Left lung (tissue), 14 donors: ENCODE data around the gene PARD6A. TPM values are rescaled to one million over a fixed set of nuclear protein-coding genes. Genes with fewer than 3 reads are reported as not detected.

Experiments
- ATAC-seq: fragments of 200-7000 bp; cut with Tn5 transposase; one replicate; pipeline ENCODE4 v1.9.1; 2020; ENCODE audit warnings: moderate library complexity
- DNase-seq, 4 donors: peaks; one replicate each; pipeline ENCODE4 v3.0.0-alpha.2; 2013 to 2020
- H3K27ac ChIP-seq, 2 donors: fragments of 200-600 bp; sonication (generic) in 1 of 2; one replicate each; pipeline versions ENCODE4 v1.5.0 to v1.8.0; 2020 to 2021
- H3K27me3 ChIP-seq, 2 donors: fragments of 200-600 bp; sonication (generic) in 1 of 2; one replicate each; pipeline versions ENCODE4 v1.5.0 to v1.8.0; 2020 to 2021
- H3K36me3 ChIP-seq, 2 donors: fragments of 200-600 bp; sonication (generic) in 1 of 2; one replicate each; pipeline versions ENCODE4 v1.5.0 to v1.8.0; 2020 to 2021
- H3K4me1 ChIP-seq, 2 donors: fragments of 200-600 bp; one replicate each; pipeline ENCODE4 v1.8.0; 2021
- H3K4me3 ChIP-seq, 2 donors: fragments of 200-600 bp; sonication (generic) in 1 of 2; one replicate each; pipeline versions ENCODE4 v1.5.0 to v1.8.0; 2020 to 2021; ENCODE audit warnings: mild to moderate bottlenecking in 1 of 2
- H3K9me3 ChIP-seq, 2 donors: fragments of 200-600 bp; sonication (generic) in 1 of 2; one replicate each; pipeline versions ENCODE4 v1.5.0 to v1.8.0; 2020 to 2021
- intact Hi-C, 2 donors: fragments of 100-400 bp; cut with DNase I; formaldehyde crosslinking; loops; one replicate each; pipeline versions ENCODE4 v1.11.2 to v1.14.2; 2022
- long read RNA-seq, 12 donors: library from polyadenylated mRNA in 2 of 12; unstranded in 2 of 12; transcript quantifications; one replicate each; pipeline ENCODE4 v2.0.0 and lab custom pipeline, GENCODE V29; 2019 to 2026
- polyA plus RNA-seq, 6 donors: library from polyadenylated mRNA; unstranded; fragments of 120-200 nt; gene quantifications; one replicate each; pipeline ENCODE4 v1.2.1, GENCODE V29; 2013; ENCODE audit not compliant: insufficient read length in 6 of 6
- total RNA-seq, 2 donors: library from RNA; stranded (reverse); fragmentation: NEBNext Ultra II Directional; extraction: Animal tissue kit (Norgen Biotek cat#: 25700); gene quantifications; one replicate each; pipeline ENCODE4 v1.2.1, GENCODE V29; 2021
- TF ChIP-seq, protein P1 (sequence below), 2 donors: fragments of 200-600 bp; sonication (generic) in 1 of 2; IDR thresholded peaks; one replicate each; pipeline versions ENCODE4 v1.5.0 to v1.8.0; 2021; ENCODE audit warnings: antibody characterized with exemption in 2 of 2
- donor health status: DM: no; HTN: yes; CAD: no.
- donor health status: DM: no; HTN: no; CAD: no.

Gene PARD6A, protein sequence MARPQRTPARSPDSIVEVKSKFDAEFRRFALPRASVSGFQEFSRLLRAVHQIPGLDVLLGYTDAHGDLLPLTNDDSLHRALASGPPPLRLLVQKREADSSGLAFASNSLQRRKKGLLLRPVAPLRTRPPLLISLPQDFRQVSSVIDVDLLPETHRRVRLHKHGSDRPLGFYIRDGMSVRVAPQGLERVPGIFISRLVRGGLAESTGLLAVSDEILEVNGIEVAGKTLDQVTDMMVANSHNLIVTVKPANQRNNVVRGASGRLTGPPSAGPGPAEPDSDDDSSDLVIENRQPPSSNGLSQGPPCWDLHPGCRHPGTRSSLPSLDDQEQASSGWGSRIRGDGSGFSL
- total RNA-seq (1 to 10 TPM; 3.8 to 4.1 TPM), polyA plus RNA-seq (1 to 10 TPM; 1.4 to 2.4 (median 1.6) TPM)
- long read RNA-seq, donor 1, partial matches to known transcripts: 0 of 4 reads
- long read RNA-seq, donor 1, other reads (novel, unspliced or antisense): 0 of 4 reads
- long read RNA-seq, donor 2, partial matches to known transcripts: 0 of 2 reads
- long read RNA-seq, donor 2, other reads (novel, unspliced or antisense): 0 of 2 reads
- long read RNA-seq, donor 3: 0 reads
- long read RNA-seq, donor 4, partial matches to known transcripts: 0 of 5 reads
- long read RNA-seq, donor 4, other reads (novel, unspliced or antisense): 0 of 5 reads
- long read RNA-seq, donor 5, partial matches to known transcripts: 0 of 1 reads
- long read RNA-seq, donor 5, other reads (novel, unspliced or antisense): 0 of 1 reads
- long read RNA-seq, donor 6, partial matches to known transcripts: 0 of 1 reads
- long read RNA-seq, donor 6, other reads (novel, unspliced or antisense): 0 of 1 reads
- long read RNA-seq, donor 7, partial matches to known transcripts: 0 of 1 reads
- long read RNA-seq, donor 7, other reads (novel, unspliced or antisense): 0 of 1 reads
- long read RNA-seq, donor 8: 0 reads
- long read RNA-seq, donor 9: 0 reads
- long read RNA-seq, donor 10, transcript PARD6A-202 (3 exons, 1,260 nt): major isoform, 14 of 18 reads
- long read RNA-seq, donor 10, partial matches to known transcripts: 0 of 18 reads
- long read RNA-seq, donor 10, other reads (novel, unspliced or antisense): 1 of 18 reads
- long read RNA-seq, donor 11: 0 reads
- long read RNA-seq, donor 12, partial matches to known transcripts: 0 of 3 reads
- long read RNA-seq, donor 12, other reads (novel, unspliced or antisense): 0 of 3 reads

DNA sequence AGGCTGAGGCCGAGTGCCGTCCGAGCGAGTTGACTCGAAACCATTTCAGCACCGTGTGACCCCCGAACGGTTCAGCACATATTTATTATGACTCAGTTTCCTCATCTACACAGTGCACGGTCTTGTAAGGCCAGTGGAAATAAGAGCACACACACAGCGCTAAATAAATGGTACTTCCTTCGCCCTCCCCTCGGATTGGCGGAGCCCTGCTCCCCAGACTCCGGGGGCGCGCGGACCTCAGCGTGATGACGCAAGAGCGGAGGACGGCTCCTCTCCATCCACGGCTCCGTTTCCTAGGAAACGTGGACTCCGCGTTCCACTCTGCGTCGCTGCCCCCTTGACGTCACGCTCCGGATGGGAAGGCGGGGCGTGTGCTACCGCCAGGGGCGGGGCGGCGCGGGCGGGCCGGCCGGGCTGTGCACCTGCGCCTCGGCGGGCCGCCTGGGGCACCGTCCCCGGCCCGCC lies at the start of gene PARD6A:
PARD6A (plus strand) TSS at position 397 of the 465 bp plus-strand sequence. CDS start 79 bp downstream, outside the sequence.
- H3K27me3 ChIP-seq: peaks cover 0 to under 1% of the 10 kb centered on the region in 2 donors
- DNase-seq (peak; percentile 89 to 98 (median 98)), ATAC-seq (peak; percentile 87)
- H3K27ac ChIP-seq: peak within 1 kb of the TSS; percentile 95 to 98
- TF ChIP-seq, protein P1, sequence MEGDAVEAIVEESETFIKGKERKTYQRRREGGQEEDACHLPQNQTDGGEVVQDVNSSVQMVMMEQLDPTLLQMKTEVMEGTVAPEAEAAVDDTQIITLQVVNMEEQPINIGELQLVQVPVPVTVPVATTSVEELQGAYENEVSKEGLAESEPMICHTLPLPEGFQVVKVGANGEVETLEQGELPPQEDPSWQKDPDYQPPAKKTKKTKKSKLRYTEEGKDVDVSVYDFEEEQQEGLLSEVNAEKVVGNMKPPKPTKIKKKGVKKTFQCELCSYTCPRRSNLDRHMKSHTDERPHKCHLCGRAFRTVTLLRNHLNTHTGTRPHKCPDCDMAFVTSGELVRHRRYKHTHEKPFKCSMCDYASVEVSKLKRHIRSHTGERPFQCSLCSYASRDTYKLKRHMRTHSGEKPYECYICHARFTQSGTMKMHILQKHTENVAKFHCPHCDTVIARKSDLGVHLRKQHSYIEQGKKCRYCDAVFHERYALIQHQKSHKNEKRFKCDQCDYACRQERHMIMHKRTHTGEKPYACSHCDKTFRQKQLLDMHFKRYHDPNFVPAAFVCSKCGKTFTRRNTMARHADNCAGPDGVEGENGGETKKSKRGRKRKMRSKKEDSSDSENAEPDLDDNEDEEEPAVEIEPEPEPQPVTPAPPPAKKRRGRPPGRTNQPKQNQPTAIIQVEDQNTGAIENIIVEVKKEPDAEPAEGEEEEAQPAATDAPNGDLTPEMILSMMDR (IDR thresholded peaks at IDR 0.05): no peak
- H3K4me3 ChIP-seq: peak within 1 kb of the TSS; percentile 83 to 96
- no peaks in the 10 kb centered on the region for H3K9me3 ChIP-seq
- H3K4me1 ChIP-seq: peaks cover 13 to 25% of the 10 kb centered on the region in 2 donors
- H3K36me3 ChIP-seq: peaks cover 0 to 34% of the 10 kb centered on the region in 2 donors
- intact Hi-C loops: no loop called here

DNA sequence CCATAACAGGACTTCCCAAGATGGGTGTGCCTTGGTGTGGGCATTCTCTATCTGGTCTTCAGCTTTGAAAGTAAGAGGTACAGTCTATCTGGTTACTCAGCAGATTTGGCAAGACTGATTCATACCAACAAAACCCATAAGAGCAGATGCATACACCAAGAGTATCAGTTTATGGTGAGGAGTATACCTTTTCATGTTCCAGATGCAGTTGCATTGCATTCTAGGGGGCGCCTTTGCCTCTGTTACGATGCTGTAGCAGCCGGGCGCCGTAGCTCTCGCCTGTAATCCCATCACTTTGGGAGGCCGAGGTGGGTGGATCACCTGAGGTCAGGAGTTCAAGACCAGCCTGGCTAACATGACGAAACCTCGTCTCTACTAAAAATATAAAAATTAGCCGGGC lies 47.0 kb upstream of the PARD6A start:
- ATAC-seq (no peak), DNase-seq (no peak)
- Histone ChIP-seq H3K27me3 (no peaks in the 10 kb centered on the region), H3K36me3 (peaks cover 0 to 84% of the 10 kb centered on the region in 2 donors), H3K4me3 (no peak overlapping the region), H3K4me1 (no peaks in the 10 kb centered on the region), H3K9me3 (no peaks in the 10 kb centered on the region), H3K27ac (no peak overlapping the region)
- intact Hi-C loops: no loop called here
- TF ChIP-seq, protein P1 (IDR thresholded peaks at IDR 0.05): no peak

DNA sequence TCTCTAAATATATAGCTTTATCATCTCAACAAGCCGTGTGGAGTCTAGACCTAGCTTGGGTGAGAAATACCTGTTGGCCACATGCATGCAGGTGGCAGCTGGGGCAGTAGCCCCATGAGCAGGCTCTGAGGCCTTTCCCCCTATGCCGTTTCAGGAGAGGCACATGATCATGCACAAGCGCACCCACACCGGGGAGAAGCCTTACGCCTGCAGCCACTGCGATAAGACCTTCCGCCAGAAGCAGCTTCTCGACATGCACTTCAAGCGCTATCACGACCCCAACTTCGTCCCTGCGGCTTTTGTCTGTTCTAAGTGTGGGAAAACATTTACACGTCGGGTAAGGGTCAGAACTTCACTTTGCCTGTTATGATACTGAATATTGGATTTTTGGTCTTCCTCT lies 32.5 kb upstream of the PARD6A start:
- intact Hi-C loops: no loop called here
- Histone ChIP-seq H3K27ac (no peak overlapping the region), H3K9me3 (no peaks in the 10 kb centered on the region), H3K4me3 (no peak overlapping the region), H3K4me1 (no peaks in the 10 kb centered on the region), H3K36me3 (peaks cover 0 to 96% of the 10 kb centered on the region in 2 donors), H3K27me3 (no peaks in the 10 kb centered on the region)
- no peak for DNase-seq
- TF ChIP-seq, protein P1 (IDR thresholded peaks at IDR 0.05): no peak
- ATAC-seq: no peak

DNA sequence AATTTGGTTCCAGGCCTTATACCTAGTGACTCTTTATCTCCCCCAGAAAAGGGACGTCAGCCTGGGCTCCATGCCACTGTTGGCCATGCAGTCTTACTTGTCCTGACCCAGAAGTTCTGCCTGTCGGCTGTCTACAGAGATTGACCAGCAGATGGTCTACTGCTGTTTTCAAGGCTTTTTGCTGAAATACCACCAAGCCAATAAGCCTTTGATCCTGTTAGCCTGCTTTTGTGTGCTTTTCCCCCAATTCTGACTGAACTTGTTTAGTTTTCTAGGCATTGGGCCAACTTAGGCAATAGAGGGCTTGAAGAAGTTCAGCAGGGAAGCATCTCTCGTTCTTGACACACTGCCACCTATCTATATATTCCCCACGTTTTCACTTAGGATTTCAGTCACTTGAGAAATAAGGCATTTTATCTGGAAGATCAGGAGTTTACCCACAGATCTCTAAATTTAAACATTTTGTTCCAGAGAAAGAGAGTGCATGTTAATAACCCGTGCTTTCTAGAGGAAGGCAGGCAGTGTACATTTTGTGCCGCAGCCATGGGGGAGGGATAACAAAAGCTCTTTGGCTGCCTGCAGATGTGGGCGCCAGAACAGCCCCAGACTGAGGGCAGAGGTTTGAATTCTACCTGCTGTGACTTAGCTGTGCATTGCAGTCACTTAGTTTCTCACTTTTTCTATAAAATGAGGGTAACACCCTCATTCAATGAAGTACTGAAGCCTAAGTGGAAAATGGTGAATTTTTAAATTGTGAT lies 28.2 kb upstream of the PARD6A start:
- intact Hi-C loops: no loop called here
- H3K36me3 ChIP-seq: peaks cover 0 to 98% of the 10 kb centered on the region in 2 donors
- no peaks in the 10 kb centered on the region for H3K27me3 ChIP-seq
- no peaks in the 10 kb centered on the region for H3K9me3 ChIP-seq
- H3K4me3 ChIP-seq: no peak overlapping the region
- H3K27ac ChIP-seq: no peak overlapping the region
- DNase-seq (peak in 1 of 4 donors; percentile 61), ATAC-seq (no peak)
- TF ChIP-seq, protein P1 (IDR thresholded peaks at IDR 0.05): no peak
- no peaks in the 10 kb centered on the region for H3K4me1 ChIP-seq
